H9 (cell line): ENCODE measurements around the gene PLEKHG2. TPM values are rescaled to one million over a fixed set of nuclear protein-coding genes. Genes with fewer than 3 reads are reported as not detected.

Experiments
- DNase-seq: peaks from one replicate; pipeline ENCODE4 v3.0.0-alpha.2; 2017
- H2AFZ ChIP-seq: one replicate; pipeline ENCODE4 v1.6.1; 2013; ENCODE audit warnings: mild to moderate bottlenecking, low read length, control low read depth, moderate library complexity
- H2AK5ac ChIP-seq: 2 replicates; pipeline ENCODE4 v1.6.1; 2013; ENCODE audit warnings: low read length, control low read depth, mixed read lengths; ENCODE audit not compliant: insufficient read length
- H2BK120ac ChIP-seq: one replicate; pipeline ENCODE4 v1.6.1; 2013; ENCODE audit warnings: low read depth, mild to moderate bottlenecking, low read length, control low read depth, inconsistent platforms; ENCODE audit not compliant: poor library complexity, severe bottlenecking
- H2BK12ac ChIP-seq: 2 replicates; pipeline ENCODE4 v1.6.1; 2013; ENCODE audit warnings: low read length, control low read depth, mixed read lengths, low read depth; ENCODE audit not compliant: insufficient read length
- H2BK15ac ChIP-seq: 2 replicates; pipeline ENCODE4 v1.6.1; 2013; ENCODE audit warnings: low read depth, low read length, control low read depth
- H2BK20ac ChIP-seq: one replicate; pipeline ENCODE4 v1.6.1; 2013; ENCODE audit warnings: low read depth, mild to moderate bottlenecking, low read length, control low read depth, inconsistent platforms; ENCODE audit not compliant: poor library complexity, severe bottlenecking
- H2BK5ac ChIP-seq: 2 replicates; pipeline ENCODE4 v1.6.1; 2013; ENCODE audit warnings: low read length, control low read depth, mixed read lengths; ENCODE audit not compliant: insufficient read length
- H3K14ac ChIP-seq: 2 replicates; pipeline ENCODE4 v1.6.1; 2013; ENCODE audit warnings: low read length, control low read depth; ENCODE audit not compliant: insufficient read depth
- H3K18ac ChIP-seq: 2 replicates; pipeline ENCODE4 v1.6.1; 2013; ENCODE audit warnings: low read depth, mild to moderate bottlenecking, mixed read lengths, low read length, control low read depth; ENCODE audit not compliant: insufficient read length
- H3K23ac ChIP-seq: 2 replicates; pipeline ENCODE4 v1.6.1; 2013; ENCODE audit warnings: low read length, control low read depth, mixed read lengths, low read depth; ENCODE audit not compliant: insufficient read length
- H3K23me2 ChIP-seq: 2 replicates; pipeline ENCODE4 v1.6.1; 2013; ENCODE audit warnings: low read depth, mild to moderate bottlenecking, mixed read lengths, low read length, control low read depth; ENCODE audit not compliant: insufficient read length, poor library complexity, severe bottlenecking
- H3K27ac ChIP-seq: 2 replicates; pipeline ENCODE4 v1.5.1; 2013; ENCODE audit warnings: low read length, control low read depth, mixed read lengths, low read depth; ENCODE audit not compliant: insufficient read length
- H3K27me3 ChIP-seq: 2 replicates; pipeline ENCODE4 v1.6.1; 2013; ENCODE audit warnings: low read length, control low read depth, inconsistent platforms; ENCODE audit not compliant: insufficient read depth
- H3K4ac ChIP-seq: 2 replicates; pipeline ENCODE4 v1.6.1; 2013; ENCODE audit warnings: low read depth, mild to moderate bottlenecking, control low read depth, inconsistent platforms, low read length, moderate library complexity
- H3K4me1 ChIP-seq: 2 replicates; pipeline ENCODE4 v1.6.1; 2013; ENCODE audit warnings: low read length, control low read depth, inconsistent platforms; ENCODE audit not compliant: insufficient read depth
- H3K4me2 ChIP-seq: 2 replicates; pipeline ENCODE4 v1.6.1; 2013; ENCODE audit warnings: low read length, control low read depth, mixed read lengths; ENCODE audit not compliant: insufficient read length, insufficient read depth
- H3K56ac ChIP-seq: 2 replicates; pipeline ENCODE4 v1.6.1; 2013; ENCODE audit warnings: low read depth, mild to moderate bottlenecking, mixed read lengths, low read length, control low read depth; ENCODE audit not compliant: insufficient read length
- H3K79me1 ChIP-seq: 2 replicates; pipeline ENCODE4 v1.6.1; 2013; ENCODE audit warnings: low read depth, mild to moderate bottlenecking, moderate library complexity, low read length, control low read depth, inconsistent platforms; ENCODE audit not compliant: insufficient read depth, poor library complexity, severe bottlenecking
- H3K79me2 ChIP-seq: 2 replicates; pipeline ENCODE4 v1.6.1; 2013; ENCODE audit warnings: low read length, control low read depth, inconsistent platforms; ENCODE audit not compliant: insufficient read depth
- H3K9ac ChIP-seq: 2 replicates; pipeline ENCODE4 v1.6.1; 2013; ENCODE audit warnings: low read length, control low read depth, mixed read lengths; ENCODE audit not compliant: insufficient read length; ENCODE audit errors: extremely low read depth
- H3K9me3 ChIP-seq: one replicate; pipeline ENCODE4 v1.6.1; 2013; ENCODE audit warnings: low read depth, low read length, inconsistent platforms; ENCODE audit not compliant: control insufficient read depth
- H3T11ph ChIP-seq: one replicate; pipeline ENCODE4 v1.6.1; 2013; ENCODE audit warnings: mild to moderate bottlenecking, low read length, control low read depth, inconsistent platforms
- H4K20me1 ChIP-seq: one replicate; pipeline ENCODE4 v1.6.1; 2013; ENCODE audit not compliant: control insufficient read depth, insufficient read length, insufficient read depth
- H4K5ac ChIP-seq: 2 replicates; pipeline ENCODE4 v1.6.1; 2013; ENCODE audit warnings: low read depth, mild to moderate bottlenecking, mixed read lengths, low read length, control low read depth; ENCODE audit not compliant: insufficient read length
- H4K8ac ChIP-seq: replicated peaks from 2 replicates; pipeline ENCODE4 v1.6.1; 2013; ENCODE audit warnings: low read length, control low read depth, mixed read lengths, low read depth; ENCODE audit not compliant: insufficient read length
- H4K91ac ChIP-seq: 2 replicates; pipeline ENCODE4 v1.6.1; 2013; ENCODE audit warnings: low read depth, mild to moderate bottlenecking, moderate library complexity, mixed read lengths, low read length, control low read depth; ENCODE audit not compliant: insufficient read length
- H3K27ac Mint-ChIP-seq, 3 experiments: 2 replicates in 2 of 3; 3 replicates in 1 of 3; pipeline ENCODE4 v1.8.0; 2020 to 2021; ENCODE audit warnings: mixed read lengths in 3 of 3, mild to moderate bottlenecking in 1 of 3, moderate library complexity in 1 of 3
- H3K27me3 Mint-ChIP-seq: 2 replicates; pipeline ENCODE4 v1.8.0; 2021; ENCODE audit warnings: low read depth, mild to moderate bottlenecking, moderate library complexity, mixed read lengths
- H3K36me3 Mint-ChIP-seq, 3 experiments: 2 replicates in 2 of 3; 3 replicates in 1 of 3; pipeline ENCODE4 v1.8.0; 2020 to 2021; ENCODE audit warnings: low read depth in 3 of 3, mixed read lengths in 3 of 3; ENCODE audit not compliant: insufficient read depth in 1 of 3
- H3K4me1 Mint-ChIP-seq, 2 experiments: 2 replicates each; pipeline ENCODE4 v1.8.0; 2020; ENCODE audit warnings: mixed read lengths in 2 of 2
- H3K4me3 Mint-ChIP-seq, 2 experiments: 2 replicates in 1 of 2; 3 replicates in 1 of 2; pipeline ENCODE4 v1.8.0; 2020 to 2021; ENCODE audit warnings: mild to moderate bottlenecking in 2 of 2, mixed read lengths in 2 of 2, moderate library complexity in 1 of 2
- H3K9me3 Mint-ChIP-seq, 2 experiments: 2 replicates in 1 of 2; 3 replicates in 1 of 2; pipeline ENCODE4 v1.8.0; 2020; ENCODE audit warnings: mild to moderate bottlenecking in 2 of 2, mixed read lengths in 2 of 2, moderate library complexity in 1 of 2
- CTCF ChIP-seq: fragments of 200-600 bp; sonication (generic); conservative IDR thresholded peaks from 3 replicates; pipeline ENCODE4 v1.8.0; 2021; ENCODE audit warnings: antibody characterized with exemption, mild to moderate bottlenecking
- WGBS: extraction: QIAGEN DNeasy Blood & Tissue Kit; methylation state at CpG from one replicate; pipeline ENCODE4 v1.1.7; 2013; ENCODE audit warnings: missing lambda C conversion rate, low lambda C conversion rate, mixed read lengths; ENCODE audit not compliant: insufficient read length; ENCODE audit errors: extremely low coverage; 5-methylcytosine and 5-hydroxymethylcytosine counted together
- total RNA-seq: library from RNA; stranded (reverse); gene quantifications from 2 replicates; pipeline ENCODE4 v1.2.1, GENCODE V29; 2021

PLEKHG2 gene
- total RNA-seq, 1 experiment from 2014 or later: 167 TPM

GRCh38 chr19:39419003-39419402 lies 6.5 kb downstream of the PLEKHG2 start:
- H3K9ac ChIP-seq: no peak overlapping the region
- no peaks in the 10 kb centered on the region for H3K27me3 Mint-ChIP-seq
- H3K79me2 ChIP-seq: peaks cover 6% of the 10 kb centered on the region; the same call in 1 of the 2 replicates
- H2BK5ac ChIP-seq: no peak overlapping the region
- H3K9me3 ChIP-seq: no peaks in the 10 kb centered on the region
- no peak overlapping the region for H3K56ac ChIP-seq
- H4K5ac ChIP-seq: no peak overlapping the region
- no peak overlapping the region for H3K27ac ChIP-seq
- no peaks in the 10 kb centered on the region for H3K4me1 ChIP-seq
- H3K23me2 ChIP-seq: peaks cover 3% of the 10 kb centered on the region
- no peak overlapping the region for H3K18ac ChIP-seq
- H3K79me1 ChIP-seq: peaks cover 6% of the 10 kb centered on the region
- H3K4ac ChIP-seq: no peak overlapping the region
- H3K14ac ChIP-seq: no peak overlapping the region
- H3K4me3 Mint-ChIP-seq: peak overlapping the region in 1 of 2 experiments; percentile 57; a peak in 1 of 5 replicates
- H3K36me3 Mint-ChIP-seq: peaks cover 27 to 86% (median 69%) of the 10 kb centered on the region in 3 experiments
- peaks cover 12 to 17% of the 10 kb centered on the region in 2 experiments for H3K4me1 Mint-ChIP-seq
- H4K8ac ChIP-seq: no peak overlapping the region
- no peak overlapping the region for H2AK5ac ChIP-seq
- no peak overlapping the region for H4K91ac ChIP-seq
- no peaks in the 10 kb centered on the region for H3K9me3 Mint-ChIP-seq
- no CpG with 5 or more reads among the region's 9 CpGs for WGBS
- H2BK15ac ChIP-seq: no peak overlapping the region
- DNase-seq: no peak
- H3T11ph ChIP-seq: no peak overlapping the region
- H3K27me3 ChIP-seq: no peaks in the 10 kb centered on the region
- no peak overlapping the region for H2AFZ ChIP-seq
- H3K23ac ChIP-seq: no peak overlapping the region
- H2BK120ac ChIP-seq: no peak overlapping the region
- no peak overlapping the region for H2BK20ac ChIP-seq
- H2BK12ac ChIP-seq: no peak overlapping the region
- no peaks in the 10 kb centered on the region for H4K20me1 ChIP-seq
- no peak for TF ChIP-seq CTCF
- H3K4me2 ChIP-seq: no peak overlapping the region
- no peak overlapping the region for H3K27ac Mint-ChIP-seq
